Panc1 (cell line): ENCODE results near the gene SSX2IP. TPM values are rescaled to one million over a fixed set of nuclear protein-coding genes. Genes with fewer than 3 reads are reported as not detected.

Experiments used
- ATAC-seq: fragments of 200-7000 bp; cut with Tn5 transposase; 2 replicates; pipeline ENCODE4 v1.9.1; 2020; ENCODE audit warnings: mild to moderate bottlenecking, moderate library complexity
- BruUV-seq: library from RNA; stranded (reverse); fragments of 400-500 nt; replicated peaks from 2 replicates; lab custom pipeline; 2021; lab: Mats Ljungman, UMichigan
- CTCF ChIA-PET: fragments of 300-600 bp; sonication (Branson Sonifier 250); formaldehyde crosslinking; loops from one replicate; lab custom pipeline; 2022; ENCODE audit warnings: antibody characterized with exemption; lab: Charles Lee
- POLR2A ChIA-PET: fragments of 300-600 bp; sonication (Branson Sonifier 250); formaldehyde crosslinking; loops from one replicate; lab custom pipeline; 2022; ENCODE audit warnings: antibody characterized with exemption; lab: Charles Lee
- DNase-seq: peaks from one replicate; pipeline ENCODE4 v3.0.0-alpha.2; 2010; ENCODE audit warnings: low read depth, low spot score
- H3K27ac ChIP-seq: 2 replicates; pipeline ENCODE4 v1.5.1; 2011; ENCODE audit warnings: mild to moderate bottlenecking, low read length, inconsistent platforms
- H3K27me3 ChIP-seq: fragments of 200-500 bp; sonication (Bioruptor generic); 2 replicates; pipeline ENCODE4 v1.6.0; 2014; ENCODE audit warnings: low read length, inconsistent platforms; ENCODE audit not compliant: control insufficient read depth, insufficient read depth
- H3K36me3 ChIP-seq: fragments of 200-500 bp; sonication (Bioruptor generic); 2 replicates; pipeline ENCODE4 v1.5.1; 2014; ENCODE audit warnings: inconsistent platforms, mild to moderate bottlenecking, low read length, moderate library complexity; ENCODE audit not compliant: control insufficient read depth, insufficient read depth
- H3K4me1 ChIP-seq: 2 replicates; pipeline ENCODE4 v1.5.1; 2011; ENCODE audit warnings: inconsistent platforms, mild to moderate bottlenecking, low read length, moderate library complexity; ENCODE audit not compliant: control insufficient read depth, insufficient read depth
- H3K4me3 ChIP-seq, 2 experiments: 2 replicates each; pipeline ENCODE4 v1.5.1; 2011 to 2012; ENCODE audit warnings: low read depth in 2 of 2, low read length in 2 of 2, mild to moderate bottlenecking in 2 of 2, inconsistent platforms in 1 of 2, moderate library complexity in 1 of 2
- H3K9me3 ChIP-seq: fragments of 200-500 bp; sonication (Bioruptor generic); 2 replicates; pipeline ENCODE4 v1.5.1; 2014; ENCODE audit warnings: low read depth, mild to moderate bottlenecking, inconsistent platforms, low read length, moderate library complexity; ENCODE audit not compliant: control insufficient read depth, insufficient read depth
- POLR2AphosphoS5 ChIP-seq: IDR thresholded peaks from 2 replicates; pipeline ENCODE4 v1.6.1; 2012; ENCODE audit warnings: mild to moderate bottlenecking, low read depth, low read length, moderate library complexity
- REST ChIP-seq, 2 experiments: IDR thresholded peaks; 2 replicates each; pipeline ENCODE4 v1.6.1; 2011 to 2012; ENCODE audit warnings: low read depth in 2 of 2, control low read depth in 1 of 2, low read length in 1 of 2, mild to moderate bottlenecking in 1 of 2, moderate library complexity in 1 of 2; ENCODE audit not compliant: insufficient read depth in 1 of 2
- SIN3A ChIP-seq: IDR thresholded peaks from 2 replicates; pipeline ENCODE4 v1.6.1; 2012; ENCODE audit warnings: low read depth, mild to moderate bottlenecking, low read length, moderate library complexity, borderline replicate concordance; ENCODE audit not compliant: insufficient read depth
- TCF7L2 ChIP-seq: IDR thresholded peaks from 2 replicates; pipeline ENCODE4 v1.6.1; 2011; ENCODE audit warnings: mild to moderate bottlenecking, low read depth, low read length, inconsistent platforms
- in situ Hi-C: cut with HindIII; loops from 2 replicates; pipeline ENCODE4 v1.10.0; 2016; ENCODE audit warnings: low sequenced_read_pairs, low pct_unique_long_range_greater_than_20kb
- intact Hi-C: fragments of 100-400 bp; cut with micrococcal nuclease; formaldehyde crosslinking; loops from one replicate; pipeline ENCODE4 v1.10.0; 2022; ENCODE audit not compliant: unreplicated experiment
- total RNA-seq: library from RNA; stranded (reverse); gene quantifications from one replicate; pipeline ENCODE4 v1.2.1, GENCODE V29; 2021; ENCODE audit not compliant: unreplicated experiment
- TF ChIP-seq, protein P1 (sequence below): fragments of 450-650 bp; IDR thresholded peaks from 2 replicates; pipeline ENCODE4 v1.5.1; 2017; ENCODE audit warnings: mild to moderate bottlenecking

Gene SSX2IP
- total RNA-seq, 1 experiment from 2014 or later, result 81.8 TPM

DNA sequence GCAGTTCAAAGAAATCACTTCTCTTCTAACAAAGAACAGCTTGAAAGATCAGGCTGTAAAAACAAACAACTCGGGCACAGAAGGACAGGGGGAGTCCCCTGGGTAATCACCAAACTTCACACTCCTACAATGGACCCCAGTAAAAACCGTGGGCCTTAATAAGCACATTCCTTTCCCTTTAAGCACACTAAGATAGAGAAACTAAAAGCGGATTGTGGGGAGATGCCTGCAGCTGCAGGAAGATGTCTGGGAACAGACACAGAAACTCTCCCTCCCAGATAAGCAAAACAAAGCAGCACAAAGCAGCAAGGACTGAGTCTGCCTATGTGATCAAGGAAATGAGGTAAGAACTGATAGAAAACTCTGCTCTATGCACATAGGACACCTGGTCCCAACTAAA, 78.5 kb downstream of the SSX2IP start:
- no TSS peak for BruUV-seq
- in situ Hi-C loops, result loop anchor here (25.0 kb wide), 1 partner anchor 699 kb away; no protein-coding TSS in a partner anchor
- no peaks in the 10 kb centered on the region for H3K4me1 ChIP-seq
- ChIA-PET POLR2A (interaction anchor here (0.6 to 0.7 kb wide), 2 partner anchors 159 to 221 kb away, joined by 4 to 9 read pairs; no protein-coding TSS in a partner anchor), CTCF (no interaction called here)
- intact Hi-C loops, result no loop called here
- TF ChIP-seq REST (IDR thresholded peaks at IDR 0.05; ENCODE audit: insufficient read depth in 1 of 2, low read depth in 2 of 2, low read length in 1 of 2) (no peak), TCF7L2 (no peak), POLR2AphosphoS5 (no peak), SIN3A (no peak)
- TF ChIP-seq, protein P1, sequence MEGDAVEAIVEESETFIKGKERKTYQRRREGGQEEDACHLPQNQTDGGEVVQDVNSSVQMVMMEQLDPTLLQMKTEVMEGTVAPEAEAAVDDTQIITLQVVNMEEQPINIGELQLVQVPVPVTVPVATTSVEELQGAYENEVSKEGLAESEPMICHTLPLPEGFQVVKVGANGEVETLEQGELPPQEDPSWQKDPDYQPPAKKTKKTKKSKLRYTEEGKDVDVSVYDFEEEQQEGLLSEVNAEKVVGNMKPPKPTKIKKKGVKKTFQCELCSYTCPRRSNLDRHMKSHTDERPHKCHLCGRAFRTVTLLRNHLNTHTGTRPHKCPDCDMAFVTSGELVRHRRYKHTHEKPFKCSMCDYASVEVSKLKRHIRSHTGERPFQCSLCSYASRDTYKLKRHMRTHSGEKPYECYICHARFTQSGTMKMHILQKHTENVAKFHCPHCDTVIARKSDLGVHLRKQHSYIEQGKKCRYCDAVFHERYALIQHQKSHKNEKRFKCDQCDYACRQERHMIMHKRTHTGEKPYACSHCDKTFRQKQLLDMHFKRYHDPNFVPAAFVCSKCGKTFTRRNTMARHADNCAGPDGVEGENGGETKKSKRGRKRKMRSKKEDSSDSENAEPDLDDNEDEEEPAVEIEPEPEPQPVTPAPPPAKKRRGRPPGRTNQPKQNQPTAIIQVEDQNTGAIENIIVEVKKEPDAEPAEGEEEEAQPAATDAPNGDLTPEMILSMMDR, result no peak
- H3K27me3 ChIP-seq, result no peaks in the 10 kb centered on the region
- no peak overlapping the region for H3K4me3 ChIP-seq
- DNase-seq, result no peak
- peaks cover 27% of the 10 kb centered on the region; the same call in 1 of the 2 replicates for H3K9me3 ChIP-seq
- H3K27ac ChIP-seq, result no peak overlapping the region
- H3K36me3 ChIP-seq, result no peaks in the 10 kb centered on the region
- ATAC-seq, result no peak

GRCh38 chr1:84611091-84611490, 79.2 kb downstream of the SSX2IP start:
- ChIA-PET CTCF (interaction anchor here (0.7 kb wide), 1 partner anchor 8 kb away, joined by 4 read pairs; no protein-coding TSS in a partner anchor), POLR2A (interaction anchor here (0.6 to 0.7 kb wide), 3 partner anchors 160 to 531 kb away, joined by 3 to 9 read pairs (median 4); no protein-coding TSS in a partner anchor)
- in situ Hi-C loops, result loop anchor here (25.0 kb wide), 1 partner anchor 699 kb away; no protein-coding TSS in a partner anchor
- H3K4me1 ChIP-seq, result 0 out of 2 replicates have a peak, but pooled peaks cover 4% of the 10 kb centered on the region
- H3K27me3 ChIP-seq, result no peaks in the 10 kb centered on the region
- no peak overlapping the region for H3K27ac ChIP-seq
- peaks cover 27% of the 10 kb centered on the region; the same call in 1 of the 2 replicates for H3K9me3 ChIP-seq
- intact Hi-C loops, result no loop called here
- BruUV-seq, result no TSS peak
- DNase-seq, result no peak
- no peak for ATAC-seq
- no peaks in the 10 kb centered on the region for H3K36me3 ChIP-seq
- TF ChIP-seq REST (IDR thresholded peaks at IDR 0.05; ENCODE audit: insufficient read depth in 1 of 2, low read depth in 2 of 2, low read length in 1 of 2) (no peak), SIN3A (no peak), TCF7L2 (no peak), POLR2AphosphoS5 (no peak)
- TF ChIP-seq, protein P1, result no peak
- H3K4me3 ChIP-seq, result no peak overlapping the region
